Body of pancreas (tissue), 4 donors: ENCODE results near the gene CCDC60. TPM values are rescaled to one million over a fixed set of nuclear protein-coding genes. Genes with fewer than 3 reads are reported as not detected.

Source experiments
- ATAC-seq: fragments of 150-250 bp; one replicate; pipeline ENCODE4 v1.9.1; 2016
- DNase-seq, 4 donors: peaks; one replicate each; pipeline ENCODE4 v3.0.0-alpha.2; 2019
- H3K27ac ChIP-seq, 4 donors: fragments of 200-600 bp; sonication (generic); 1 replicate in 3 of 4; 2 replicates in 1 of 4; pipeline versions ENCODE4 v1.5.1 to v1.6.1; 2016 to 2019; ENCODE audit warnings: mild to moderate bottlenecking in 1 of 4, mixed read lengths in 1 of 4, moderate library complexity in 1 of 4
- H3K27me3 ChIP-seq, 2 donors: fragments of 200-600 bp; sonication (generic); one replicate each; pipeline ENCODE4 v1.6.0; 2016; ENCODE audit warnings: mild to moderate bottlenecking in 1 of 2
- H3K36me3 ChIP-seq, 2 donors: fragments of 200-600 bp; sonication (generic); replicated peaks in 1 of 2; 2 replicates each; pipeline ENCODE4 v1.5.1; 2016; ENCODE audit warnings: low read depth in 2 of 2; ENCODE audit not compliant: insufficient read depth in 1 of 2
- H3K4me1 ChIP-seq: fragments of 200-600 bp; sonication (generic); one replicate; pipeline ENCODE4 v1.6.0; 2016
- H3K4me3 ChIP-seq, 2 donors: fragments of 200-600 bp; sonication (generic); 1 replicate in 1 of 2; 2 replicates in 1 of 2; pipeline ENCODE4 v1.5.1; 2016 to 2019
- H3K9me3 ChIP-seq, 3 donors: fragments of 200-600 bp; sonication (generic); 1 replicate in 2 of 3; 2 replicates in 1 of 3; pipeline ENCODE4 v1.5.1; 2016
- CTCF ChIP-seq, 7 experiments: fragments of 450-650 bp in 4 of 7; fragments of 200-600 bp in 3 of 7; sonication (generic) in 3 of 7; IDR thresholded peaks; one replicate each; pipeline ENCODE4 v1.5.1; 2016 to 2019; ENCODE audit warnings: antibody characterized with exemption in 7 of 7
- POLR2A ChIP-seq, 3 donors: fragments of 450-650 bp; IDR thresholded peaks; one replicate each; pipeline ENCODE4 v1.6.1; 2016; ENCODE audit warnings: antibody characterized with exemption in 3 of 3, mild to moderate bottlenecking in 2 of 3
- WGBS, 2 donors: methylation state at CpG; one replicate each; pipeline ENCODE4 v1.1.5; 2017; 5-methylcytosine and 5-hydroxymethylcytosine counted together
- intact Hi-C: fragments of 100-400 bp; cut with DNase I; formaldehyde crosslinking; loops from one replicate; pipeline ENCODE4 v1.15.1; 2023
- total RNA-seq, 2 donors: library from RNA; depleted of rRNA; stranded (reverse); fragments of >200 nt; gene quantifications; one replicate each; pipeline ENCODE4 v1.1.0, GENCODE V29; 2016

The CCDC60 gene
- total RNA-seq, 2 donors from 2014 or later = not detected

GRCh38 chr12:119576118-119576810 is 241.7 kb downstream of the CCDC60 start:
- no peak overlapping the region for H3K4me3 ChIP-seq

GRCh38 chr12:119576915-119577314 is 242.4 kb downstream of the CCDC60 start:
- H3K36me3 ChIP-seq = no peaks in the 10 kb centered on the region
- no peak overlapping the region for H3K27ac ChIP-seq
- DNase-seq (no peak), ATAC-seq (no peak)
- WGBS, 2 donors = 32 to 37% methylated on average over 1 of the region's 1 CpG
- intact Hi-C loops = no loop called here
- no peak overlapping the region for H3K4me3 ChIP-seq
- no peaks in the 10 kb centered on the region for H3K4me1 ChIP-seq
- no peaks in the 10 kb centered on the region for H3K9me3 ChIP-seq
- TF ChIP-seq CTCF (IDR thresholded peaks at IDR 0.05) = no peak
- TF ChIP-seq POLR2A (IDR thresholded peaks at IDR 0.05) = no peak
- H3K27me3 ChIP-seq = no peaks in the 10 kb centered on the region

More at GRCh38 chr12:119576118-119576810, 241.7 kb downstream of the CCDC60 start:
- DNase-seq = no peak
- intact Hi-C loops = no loop called here
- Histone ChIP-seq H3K27me3 (no peaks in the 10 kb centered on the region), H3K4me1 (no peaks in the 10 kb centered on the region), H3K9me3 (no peaks in the 10 kb centered on the region), H3K27ac (no peak overlapping the region), H3K36me3 (no peaks in the 10 kb centered on the region)
- 52 to 54% methylated on average over 8 of the region's 8 CpGs for WGBS, 2 donors
- ATAC-seq = no peak
- TF ChIP-seq CTCF (IDR thresholded peaks at IDR 0.05) (no peak), POLR2A (IDR thresholded peaks at IDR 0.05) (no peak)

GRCh38 chr12:119578112-119578511 is 243.6 kb downstream of the CCDC60 start:
- DNase-seq = no peak

GRCh38 chr12:119589097-119589496 is 254.6 kb downstream of the CCDC60 start:
- peaks cover 4% of the 10 kb centered on the region for H3K4me1 ChIP-seq
- ATAC-seq (no peak), DNase-seq (no peak)
- no peak overlapping the region for H3K27ac ChIP-seq
- TF ChIP-seq CTCF (IDR thresholded peaks at IDR 0.05) = no peak
- TF ChIP-seq POLR2A (IDR thresholded peaks at IDR 0.05) = no peak
- intact Hi-C loops = no loop called here
- WGBS, 2 donors = 34 to 39% methylated on average over 1 of the region's 1 CpG
- H3K4me3 ChIP-seq = no peak overlapping the region
- no peaks in the 10 kb centered on the region for H3K9me3 ChIP-seq
- peaks cover 0 to 5% of the 10 kb centered on the region in 2 donors for H3K27me3 ChIP-seq
- H3K36me3 ChIP-seq = no peaks in the 10 kb centered on the region

More at GRCh38 chr12:119578112-119578511, 243.6 kb downstream of the CCDC60 start:
- Histone ChIP-seq H3K27me3 (no peaks in the 10 kb centered on the region), H3K27ac (no peak overlapping the region), H3K36me3 (no peaks in the 10 kb centered on the region), H3K4me1 (no peaks in the 10 kb centered on the region), H3K4me3 (no peak overlapping the region), H3K9me3 (no peaks in the 10 kb centered on the region)
- TF ChIP-seq POLR2A (IDR thresholded peaks at IDR 0.05) = no peak
- no peak for TF ChIP-seq CTCF (IDR thresholded peaks at IDR 0.05)
- WGBS, 2 donors = 78 to 80% methylated on average over 2 of the region's 2 CpGs
- ATAC-seq = no peak
- intact Hi-C loops = no loop called here

GRCh38 chr12:119589634-119590033 is 255.1 kb downstream of the CCDC60 start:
- ATAC-seq = no peak
- TF ChIP-seq CTCF (IDR thresholded peaks at IDR 0.05) (no peak), POLR2A (IDR thresholded peaks at IDR 0.05) (no peak)

More at GRCh38 chr12:119589634-119590033, 255.1 kb downstream of the CCDC60 start:
- 68 to 72% methylated on average over 4 of the region's 4 CpGs for WGBS, 2 donors
- no peak overlapping the region for H3K27ac ChIP-seq
- H3K9me3 ChIP-seq = no peaks in the 10 kb centered on the region
- peaks cover 0 to 5% of the 10 kb centered on the region in 2 donors for H3K27me3 ChIP-seq
- DNase-seq = no peak
- intact Hi-C loops = no loop called here
- H3K4me1 ChIP-seq = peaks cover 10% of the 10 kb centered on the region
- no peak overlapping the region for H3K4me3 ChIP-seq
- no peaks in the 10 kb centered on the region for H3K36me3 ChIP-seq
